Measurements from ENCODE around the gene ARRDC5. TPM values are rescaled to one million over a fixed set of nuclear protein-coding genes. Genes with fewer than 3 reads are reported as not detected.
"Not testable (repeated sequence)": the region's sequence is repeated elsewhere in the genome, so short reads cannot be mapped to it uniquely, and the experiment has no call there.

ARRDC5 gene
- polyA plus RNA-seq, 1 donor (not counting 4 experiments of a cell fraction or from before 2014, with no cell fraction given), result not detected

DNA sequence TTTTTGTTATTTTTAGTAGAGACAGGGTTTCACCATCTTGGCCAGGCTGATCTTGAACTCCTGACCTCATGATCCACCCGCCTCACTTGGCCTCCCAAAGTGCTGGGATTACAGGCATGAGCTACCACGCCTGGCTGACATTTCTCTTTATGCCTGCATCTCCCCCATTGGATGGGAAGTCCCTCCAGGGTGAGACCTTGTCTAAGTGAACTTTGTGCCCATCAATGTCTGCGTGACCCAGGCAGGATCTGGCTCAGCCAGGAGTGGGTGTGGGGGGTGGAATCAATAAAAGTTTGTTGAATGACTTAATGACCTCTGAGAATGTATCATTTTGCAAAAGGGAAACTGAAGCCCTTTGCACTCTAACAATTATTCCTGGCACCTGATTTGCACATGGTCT, 1.8 kb upstream of the ARRDC5 start:
- Histone ChIP-seq H3K9ac (ENCODE audit: control insufficient read depth, extremely low read depth, insufficient read depth, low read length) (no peak overlapping the region), H3K27ac (ENCODE audit: control insufficient read depth, insufficient read depth, low read length) (no peak overlapping the region), H3K4me1 (ENCODE audit: control insufficient read depth, extremely low read depth, insufficient read depth, low read length) (no peaks in the 10 kb centered on the region), H3K4me3 (ENCODE audit: control insufficient read depth in 2 of 3, extremely low read depth in 1 of 3, insufficient read depth in 2 of 3, low read depth in 1 of 3, low read length in 3 of 3) (no peak overlapping the region), H3K36me3 (ENCODE audit: control insufficient read depth in 2 of 2, extremely low read depth in 1 of 2, insufficient read depth in 2 of 2, low read length in 2 of 2) (no peaks in the 10 kb centered on the region), H3K79me2 (ENCODE audit: control insufficient read depth, insufficient read depth, low read length) (no peaks in the 10 kb centered on the region), H3K9me1 (ENCODE audit: control insufficient read depth, extremely low read depth, insufficient read depth, low read length) (no peaks in the 10 kb centered on the region), H3K27me3 (ENCODE audit: control insufficient read depth, extremely low read depth, insufficient read depth, low read length) (no peaks in the 10 kb centered on the region), H4K20me1 (ENCODE audit: control insufficient read depth, extremely low read depth, insufficient read depth, low read length) (no peaks in the 10 kb centered on the region), H3K4me2 (ENCODE audit: control insufficient read depth, extremely low read depth, insufficient read depth, low read depth, low read length) (no peak overlapping the region), H3K9me3 (ENCODE audit: control insufficient read depth, low read depth, low read length) (no peaks in the 10 kb centered on the region), H2AFZ (ENCODE audit: control insufficient read depth, low read length) (no peak overlapping the region)
- DNase-seq (ENCODE audit: low read depth, low spot score) (no peak), FAIRE-seq (no peak)
- TF ChIP-seq EZH2 (IDR thresholded peaks at IDR 0.05; ENCODE audit: low read length), result no peak
- TF ChIP-seq, protein P1, sequence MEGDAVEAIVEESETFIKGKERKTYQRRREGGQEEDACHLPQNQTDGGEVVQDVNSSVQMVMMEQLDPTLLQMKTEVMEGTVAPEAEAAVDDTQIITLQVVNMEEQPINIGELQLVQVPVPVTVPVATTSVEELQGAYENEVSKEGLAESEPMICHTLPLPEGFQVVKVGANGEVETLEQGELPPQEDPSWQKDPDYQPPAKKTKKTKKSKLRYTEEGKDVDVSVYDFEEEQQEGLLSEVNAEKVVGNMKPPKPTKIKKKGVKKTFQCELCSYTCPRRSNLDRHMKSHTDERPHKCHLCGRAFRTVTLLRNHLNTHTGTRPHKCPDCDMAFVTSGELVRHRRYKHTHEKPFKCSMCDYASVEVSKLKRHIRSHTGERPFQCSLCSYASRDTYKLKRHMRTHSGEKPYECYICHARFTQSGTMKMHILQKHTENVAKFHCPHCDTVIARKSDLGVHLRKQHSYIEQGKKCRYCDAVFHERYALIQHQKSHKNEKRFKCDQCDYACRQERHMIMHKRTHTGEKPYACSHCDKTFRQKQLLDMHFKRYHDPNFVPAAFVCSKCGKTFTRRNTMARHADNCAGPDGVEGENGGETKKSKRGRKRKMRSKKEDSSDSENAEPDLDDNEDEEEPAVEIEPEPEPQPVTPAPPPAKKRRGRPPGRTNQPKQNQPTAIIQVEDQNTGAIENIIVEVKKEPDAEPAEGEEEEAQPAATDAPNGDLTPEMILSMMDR (optimal IDR thresholded peaks at IDR 0.05 in 1 of 3, IDR thresholded peaks at IDR 0.05 in 1 of 3, conservative IDR thresholded peaks at IDR 0.05 in 1 of 3; ENCODE audit: extremely low read depth in 1 of 3, insufficient read depth in 2 of 3, low read length in 3 of 3), result no peak
- dilution Hi-C loops (cut with MboI; ENCODE audit: extremely low pct_ligation_motif_present, low sequenced_read_pairs), result no loop called here

DNA sequence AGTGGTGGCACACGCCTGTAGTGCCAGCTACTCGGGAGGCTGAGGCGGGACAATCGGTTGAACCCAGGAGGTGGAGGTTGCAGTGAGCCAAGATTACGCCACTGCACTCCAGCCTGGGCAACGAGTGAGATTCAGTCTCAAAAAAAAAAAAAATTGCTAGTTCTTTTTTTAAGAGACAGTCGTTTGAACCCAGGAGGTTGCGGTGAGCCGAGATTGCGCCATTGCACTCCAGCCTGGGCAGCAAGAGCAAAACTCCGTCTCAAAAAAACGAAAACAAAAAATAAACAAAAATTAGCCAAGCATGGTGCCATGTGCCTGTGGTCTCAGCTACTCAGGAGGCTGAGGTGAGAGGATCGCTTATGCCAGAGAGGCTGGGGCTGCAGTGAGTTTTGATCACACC, 1.8 kb downstream of the ARRDC5 start:
- H3K4me1 ChIP-seq (ENCODE audit: control insufficient read depth, extremely low read depth, insufficient read depth, low read length); H3K9me1 ChIP-seq (ENCODE audit: control insufficient read depth, extremely low read depth, insufficient read depth, low read length); DNase-seq (ENCODE audit: low read depth, low spot score); H3K4me3 ChIP-seq (ENCODE audit: control insufficient read depth in 2 of 3, extremely low read depth in 1 of 3, insufficient read depth in 2 of 3, low read depth in 1 of 3, low read length in 3 of 3); H3K36me3 ChIP-seq (ENCODE audit: control insufficient read depth in 2 of 2, extremely low read depth in 1 of 2, insufficient read depth in 2 of 2, low read length in 2 of 2); H3K9ac ChIP-seq (ENCODE audit: control insufficient read depth, extremely low read depth, insufficient read depth, low read length); dilution Hi-C loops (cut with MboI; ENCODE audit: extremely low pct_ligation_motif_present, low sequenced_read_pairs); H4K20me1 ChIP-seq (ENCODE audit: control insufficient read depth, extremely low read depth, insufficient read depth, low read length); H3K27ac ChIP-seq (ENCODE audit: control insufficient read depth, insufficient read depth, low read length); H3K4me2 ChIP-seq (ENCODE audit: control insufficient read depth, extremely low read depth, insufficient read depth, low read depth, low read length); H2AFZ ChIP-seq (ENCODE audit: control insufficient read depth, low read length); FAIRE-seq; H3K9me3 ChIP-seq (ENCODE audit: control insufficient read depth, low read depth, low read length); H3K27me3 ChIP-seq (ENCODE audit: control insufficient read depth, extremely low read depth, insufficient read depth, low read length); H3K79me2 ChIP-seq (ENCODE audit: control insufficient read depth, insufficient read depth, low read length): not testable (repeated sequence)

DNA sequence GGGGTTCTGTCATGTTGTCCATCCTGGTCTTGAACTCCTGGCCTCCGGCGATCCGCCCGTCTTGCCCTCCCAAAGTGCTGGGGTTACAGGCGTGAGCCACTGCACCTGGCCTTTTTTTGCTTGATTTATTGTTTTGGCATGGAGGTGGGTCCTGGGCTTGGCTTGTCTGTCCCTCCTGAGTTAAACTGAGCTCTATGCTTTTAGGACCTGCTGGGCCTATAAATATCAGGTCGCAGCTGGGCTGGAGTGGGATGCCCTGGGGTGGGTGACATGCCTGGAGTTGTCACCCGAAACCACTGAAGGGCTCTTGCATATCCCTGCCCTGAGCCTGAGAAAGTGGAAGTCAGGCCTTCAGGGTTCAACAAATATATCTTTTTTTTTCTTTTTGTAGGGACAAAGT, 5.5 kb downstream of the ARRDC5 start:
- Histone ChIP-seq H3K9me1 (ENCODE audit: control insufficient read depth, extremely low read depth, insufficient read depth, low read length) (no peaks in the 10 kb centered on the region), H3K4me2 (ENCODE audit: control insufficient read depth, extremely low read depth, insufficient read depth, low read depth, low read length) (no peak overlapping the region), H3K9ac (ENCODE audit: control insufficient read depth, extremely low read depth, insufficient read depth, low read length) (no peak overlapping the region), H4K20me1 (ENCODE audit: control insufficient read depth, extremely low read depth, insufficient read depth, low read length) (no peaks in the 10 kb centered on the region), H3K36me3 (ENCODE audit: control insufficient read depth in 2 of 2, extremely low read depth in 1 of 2, insufficient read depth in 2 of 2, low read length in 2 of 2) (no peaks in the 10 kb centered on the region), H3K9me3 (ENCODE audit: control insufficient read depth, low read depth, low read length) (no peaks in the 10 kb centered on the region), H3K4me3 (ENCODE audit: control insufficient read depth in 2 of 3, extremely low read depth in 1 of 3, insufficient read depth in 2 of 3, low read depth in 1 of 3, low read length in 3 of 3) (no peak overlapping the region), H3K79me2 (ENCODE audit: control insufficient read depth, insufficient read depth, low read length) (no peaks in the 10 kb centered on the region), H3K4me1 (ENCODE audit: control insufficient read depth, extremely low read depth, insufficient read depth, low read length) (peaks cover 4% of the 10 kb centered on the region), H2AFZ (ENCODE audit: control insufficient read depth, low read length) (no peak overlapping the region), H3K27ac (ENCODE audit: control insufficient read depth, insufficient read depth, low read length) (no peak overlapping the region), H3K27me3 (ENCODE audit: control insufficient read depth, extremely low read depth, insufficient read depth, low read length) (no peaks in the 10 kb centered on the region)
- dilution Hi-C loops (cut with MboI; ENCODE audit: extremely low pct_ligation_motif_present, low sequenced_read_pairs), result no loop called here
- FAIRE-seq (no peak), DNase-seq (ENCODE audit: low read depth, low spot score) (no peak)
- TF ChIP-seq, protein P1 (optimal IDR thresholded peaks at IDR 0.05 in 1 of 3, IDR thresholded peaks at IDR 0.05 in 1 of 3, conservative IDR thresholded peaks at IDR 0.05 in 1 of 3; ENCODE audit: extremely low read depth in 1 of 3, insufficient read depth in 2 of 3, low read length in 3 of 3), result no peak
- no peak for TF ChIP-seq EZH2 (IDR thresholded peaks at IDR 0.05; ENCODE audit: low read length)

All from keratinocyte (primary cell).